Effector CD4-positive, alpha-beta T cell (primary cell): ENCODE measurements around the gene SCT. TPM values are rescaled to one million over a fixed set of nuclear protein-coding genes. Genes with fewer than 3 reads are reported as not detected.
A peak's percentile ranks its signal among the peaks of the same experiment; 100 is the strongest.
"Not testable (repeated sequence)": the region's sequence is repeated elsewhere in the genome, so short reads cannot be mapped to it uniquely, and the experiment has no call there.

ENCODE experiments used
- DNase-seq: peaks from one replicate; pipeline ENCODE4 v3.0.0-alpha.2; 2020
- total RNA-seq: gene quantifications from one replicate; lab custom pipeline; 2026; lab: John Stamatoyannopoulos, UW

The SCT gene
- total RNA-seq: not detected

- no peak for DNase-seq
These were observed at the start of gene SCT for GRCh38 chr11:626475-627307. Gene SCT (minus strand): TSS chr11:627181. CDS start chr11:627143, 38 bp downstream.

- DNase-seq: no peak
These were observed 47.4 kb upstream of the SCT start for GRCh38 chr11:674406-674805.

- DNase-seq: no peak
These were observed 46.9 kb upstream of the SCT start for GRCh38 chr11:673866-674265.

GRCh38 chr11:665704-666281 is 38.8 kb upstream of the SCT start:
- DNase-seq: no peak

GRCh38 chr11:665062-665703 is 38.2 kb upstream of the SCT start:
- no peak for DNase-seq

- peak; percentile 23 for DNase-seq
These were observed 35.8 kb upstream of the SCT start for GRCh38 chr11:662689-663274.

GRCh38 chr11:660681-661444 is 33.9 kb upstream of the SCT start:
- DNase-seq: no peak

GRCh38 chr11:660281-660680 is 33.3 kb upstream of the SCT start:
- no peak for DNase-seq

GRCh38 chr11:659532-660085 is 32.6 kb upstream of the SCT start:
- DNase-seq: no peak

GRCh38 chr11:657691-658126 is 30.7 kb upstream of the SCT start:
- no peak for DNase-seq

GRCh38 chr11:656866-657265 is 29.9 kb upstream of the SCT start:
- no peak for DNase-seq

GRCh38 chr11:656426-656825 is 29.4 kb upstream of the SCT start:
- DNase-seq: no peak

- no peak for DNase-seq
These were observed 28.2 kb upstream of the SCT start for GRCh38 chr11:655036-655726.

- DNase-seq: not testable (repeated sequence)
These were observed 27.5 kb upstream of the SCT start for GRCh38 chr11:654444-654843.

GRCh38 chr11:653837-654236 is 26.9 kb upstream of the SCT start:
- DNase-seq: no peak

- DNase-seq: not testable (repeated sequence)
These were observed 26.2 kb upstream of the SCT start for GRCh38 chr11:653136-653535.

- DNase-seq: no peak
These were observed 23.5 kb upstream of the SCT start for GRCh38 chr11:650482-650881.

GRCh38 chr11:647672-648158 is 20.7 kb upstream of the SCT start:
- DNase-seq: not testable (repeated sequence)

- no peak for DNase-seq
These were observed 19.2 kb upstream of the SCT start for GRCh38 chr11:646214-646613.

GRCh38 chr11:645536-645935 is 18.6 kb upstream of the SCT start:
- DNase-seq: no peak
